Keratinocyte (primary cell): ENCODE measurements around the gene SPG7. TPM values are rescaled to one million over a fixed set of nuclear protein-coding genes. Genes with fewer than 3 reads are reported as not detected.

Experiments
- DNase-seq: peaks from one replicate; pipeline ENCODE4 v3.0.0-alpha.2; 2011; ENCODE audit warnings: low read depth, missing footprints, low spot score
- FAIRE-seq: peaks from 2 replicates; lab custom pipeline; 2011; peaks lifted over from hg19 to GRCh38; lab: Jason Lieb, UNC
- H2AFZ ChIP-seq: 2 replicates; pipeline ENCODE4 v1.6.0; 2012; ENCODE audit warnings: low read length, control low read depth, inconsistent platforms; ENCODE audit not compliant: control insufficient read depth
- H3K27ac ChIP-seq: 2 replicates; pipeline ENCODE4 v1.5.1; 2011; ENCODE audit warnings: low read length; ENCODE audit not compliant: control insufficient read depth, insufficient read depth
- H3K27me3 ChIP-seq: 3 replicates; pipeline ENCODE4 v1.6.0; 2011; ENCODE audit warnings: low read length; ENCODE audit not compliant: control insufficient read depth, insufficient read depth; ENCODE audit errors: extremely low read depth
- H3K36me3 ChIP-seq, 2 experiments: 2 replicates in 1 of 2; 3 replicates in 1 of 2; pipeline ENCODE4 v1.5.1; 2011; ENCODE audit warnings: low read length in 2 of 2, mild to moderate bottlenecking in 1 of 2; ENCODE audit not compliant: control insufficient read depth in 2 of 2, insufficient read depth in 2 of 2; ENCODE audit errors: extremely low read depth in 1 of 2
- H3K4me1 ChIP-seq: 3 replicates; pipeline ENCODE4 v1.5.1; 2011; ENCODE audit warnings: low read length; ENCODE audit not compliant: control insufficient read depth, insufficient read depth; ENCODE audit errors: extremely low read depth
- H3K4me2 ChIP-seq: 3 replicates; pipeline ENCODE4 v1.6.0; 2011; ENCODE audit warnings: low read depth, low read length; ENCODE audit not compliant: control insufficient read depth, insufficient read depth; ENCODE audit errors: extremely low read depth
- H3K4me3 ChIP-seq, 3 experiments: fragments of 200-600 bp in 1 of 3; sonication (generic) in 1 of 3; 2 replicates in 2 of 3; 3 replicates in 1 of 3; pipeline ENCODE4 v1.5.1; 2011 to 2016; ENCODE audit warnings: low read length in 3 of 3, mild to moderate bottlenecking in 3 of 3, control low read depth in 2 of 3, inconsistent platforms in 1 of 3, low read depth in 1 of 3, mixed read lengths in 1 of 3, mixed run types in 1 of 3, moderate library complexity in 1 of 3; ENCODE audit not compliant: control insufficient read depth in 2 of 3, insufficient read depth in 2 of 3; ENCODE audit errors: extremely low read depth in 1 of 3
- H3K79me2 ChIP-seq: 2 replicates; pipeline ENCODE4 v1.6.0; 2012; ENCODE audit warnings: low read length; ENCODE audit not compliant: control insufficient read depth, insufficient read depth
- H3K9ac ChIP-seq: 3 replicates; pipeline ENCODE4 v1.6.0; 2011; ENCODE audit warnings: low read length; ENCODE audit not compliant: control insufficient read depth, insufficient read depth; ENCODE audit errors: extremely low read depth
- H3K9me1 ChIP-seq: 3 replicates; pipeline ENCODE4 v1.6.0; 2011; ENCODE audit warnings: low read length; ENCODE audit not compliant: control insufficient read depth, insufficient read depth; ENCODE audit errors: extremely low read depth
- H3K9me3 ChIP-seq: 2 replicates; pipeline ENCODE4 v1.5.1; 2012; ENCODE audit warnings: low read depth, low read length; ENCODE audit not compliant: control insufficient read depth
- H4K20me1 ChIP-seq: 3 replicates; pipeline ENCODE4 v1.6.0; 2011; ENCODE audit warnings: low read length; ENCODE audit not compliant: control insufficient read depth, insufficient read depth; ENCODE audit errors: extremely low read depth
- EZH2 ChIP-seq: IDR thresholded peaks from one replicate; pipeline ENCODE4 v1.6.1; 2012; ENCODE audit warnings: inconsistent platforms, mild to moderate bottlenecking, low read length, moderate library complexity
- dilution Hi-C: fragments of 300-500 bp; cut with MboI; formaldehyde crosslinking; loops from one replicate; pipeline ENCODE4 v1.7.0; 2020; ENCODE audit warnings: low sequenced_read_pairs; ENCODE audit not compliant: extremely low pct_ligation_motif_present
- polyA plus RNA-seq, 5 experiments: library from polyadenylated mRNA; depleted of rRNA in 3 of 5; stranded (reverse) in 3 of 5; stranded (forward) in 1 of 5; unstranded in 1 of 5; fragments of >200 nt; gene quantifications; 1 replicate in 1 of 5; 2 replicates in 3 of 5; 3 replicates in 1 of 5; pipeline versions ENCODE4 v1.2.1 to v1.2.3, GENCODE V29; 2011 to 2012; ENCODE audit warnings: missing spikeins in 2 of 5, low read depth in 1 of 5, low replicate concordance in 1 of 5
- TF ChIP-seq, protein P1 (sequence below), 3 experiments: IDR thresholded peaks in 1 of 3; conservative IDR thresholded peaks in 1 of 3; optimal IDR thresholded peaks in 1 of 3; 2 replicates in 2 of 3; 3 replicates in 1 of 3; pipeline versions ENCODE3 to v1.5.1; 2011; ENCODE audit warnings: low read length in 3 of 3, mild to moderate bottlenecking in 3 of 3, moderate library complexity in 2 of 3, control low read depth in 1 of 3, inconsistent platforms in 1 of 3; ENCODE audit not compliant: insufficient read depth in 2 of 3; ENCODE audit errors: extremely low read depth in 1 of 3

The SPG7 gene
- polyA plus RNA-seq, 1 donor (not counting 4 experiments of a cell fraction or from before 2014, with no cell fraction given) = 45.2 TPM

- Histone ChIP-seq H3K4me1 (peaks cover 10% of the 10 kb centered on the region), H3K27me3 (no peaks in the 10 kb centered on the region), H3K4me3 (no peak overlapping the region), H3K79me2 (peaks cover 27% of the 10 kb centered on the region), H3K9me1 (peaks cover 2% of the 10 kb centered on the region), H3K9ac (no peak overlapping the region), H3K27ac (no peak overlapping the region), H4K20me1 (peaks cover under 1% of the 10 kb centered on the region), H3K36me3 (peaks cover 0 to 5% of the 10 kb centered on the region in 2 experiments), H3K4me2 (no peak overlapping the region), H3K9me3 (no peaks in the 10 kb centered on the region), H2AFZ (no peak overlapping the region)
- TF ChIP-seq EZH2 = no peak
- TF ChIP-seq, protein P1, sequence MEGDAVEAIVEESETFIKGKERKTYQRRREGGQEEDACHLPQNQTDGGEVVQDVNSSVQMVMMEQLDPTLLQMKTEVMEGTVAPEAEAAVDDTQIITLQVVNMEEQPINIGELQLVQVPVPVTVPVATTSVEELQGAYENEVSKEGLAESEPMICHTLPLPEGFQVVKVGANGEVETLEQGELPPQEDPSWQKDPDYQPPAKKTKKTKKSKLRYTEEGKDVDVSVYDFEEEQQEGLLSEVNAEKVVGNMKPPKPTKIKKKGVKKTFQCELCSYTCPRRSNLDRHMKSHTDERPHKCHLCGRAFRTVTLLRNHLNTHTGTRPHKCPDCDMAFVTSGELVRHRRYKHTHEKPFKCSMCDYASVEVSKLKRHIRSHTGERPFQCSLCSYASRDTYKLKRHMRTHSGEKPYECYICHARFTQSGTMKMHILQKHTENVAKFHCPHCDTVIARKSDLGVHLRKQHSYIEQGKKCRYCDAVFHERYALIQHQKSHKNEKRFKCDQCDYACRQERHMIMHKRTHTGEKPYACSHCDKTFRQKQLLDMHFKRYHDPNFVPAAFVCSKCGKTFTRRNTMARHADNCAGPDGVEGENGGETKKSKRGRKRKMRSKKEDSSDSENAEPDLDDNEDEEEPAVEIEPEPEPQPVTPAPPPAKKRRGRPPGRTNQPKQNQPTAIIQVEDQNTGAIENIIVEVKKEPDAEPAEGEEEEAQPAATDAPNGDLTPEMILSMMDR (optimal IDR thresholded peaks at IDR 0.05 in 1 of 3, IDR thresholded peaks at IDR 0.05 in 1 of 3, conservative IDR thresholded peaks at IDR 0.05 in 1 of 3; ENCODE audit: extremely low read depth in 1 of 3, insufficient read depth in 2 of 3, low read length in 3 of 3) = no peak
- dilution Hi-C loops = no loop called here
- FAIRE-seq (no peak), DNase-seq (no peak)
Observed at GRCh38 chr16:89493776-89494175, 14.4 kb upstream of the SPG7 start.

- no peak overlapping the region for H2AFZ ChIP-seq
- no peak overlapping the region for H3K27ac ChIP-seq
- TF ChIP-seq, protein P1 (optimal IDR thresholded peaks at IDR 0.05 in 1 of 3, IDR thresholded peaks at IDR 0.05 in 1 of 3, conservative IDR thresholded peaks at IDR 0.05 in 1 of 3; ENCODE audit: extremely low read depth in 1 of 3, insufficient read depth in 2 of 3, low read length in 3 of 3) = no peak
- no peak for TF ChIP-seq EZH2
- dilution Hi-C loops = no loop called here
- no peaks in the 10 kb centered on the region for H3K27me3 ChIP-seq
- DNase-seq (no peak), FAIRE-seq (no peak)
- peaks cover 2% of the 10 kb centered on the region for H3K9me1 ChIP-seq
- H3K79me2 ChIP-seq = peaks cover 19% of the 10 kb centered on the region
- peaks cover 10% of the 10 kb centered on the region for H3K4me1 ChIP-seq
- no peak overlapping the region for H3K4me2 ChIP-seq
- no peak overlapping the region for H3K9ac ChIP-seq
- H3K4me3 ChIP-seq = no peak overlapping the region
- H4K20me1 ChIP-seq = no peaks in the 10 kb centered on the region
- peaks cover 0 to 5% of the 10 kb centered on the region in 2 experiments for H3K36me3 ChIP-seq
- H3K9me3 ChIP-seq = no peaks in the 10 kb centered on the region
Observed at GRCh38 chr16:89495121-89495520, 13.1 kb upstream of the SPG7 start.
